Retinal pigment epithelial cell (primary cell): ENCODE data around the gene TMED8.

Source experiments
- DNase-seq: peaks from one replicate; pipeline ENCODE4 v3.0.0-alpha.2; 2010; ENCODE audit warnings: low read depth
- H3K4me3 ChIP-seq: 2 replicates; pipeline ENCODE4 v1.5.1; 2011; ENCODE audit warnings: mild to moderate bottlenecking, low read length, control low read depth, moderate library complexity
- CTCF ChIP-seq: conservative IDR thresholded peaks from 2 replicates; pipeline ENCODE4 v1.5.1; 2011; ENCODE audit warnings: low read depth, low read length, control low read depth, inconsistent platforms

The TMED8 gene

GRCh38 chr14:77335576-77335975 lies 41.3 kb downstream of the TMED8 start:
- TF ChIP-seq CTCF: no peak
- no peak overlapping the region for H3K4me3 ChIP-seq
- DNase-seq: no peak

GRCh38 chr14:77329872-77330271 lies 47.0 kb downstream of the TMED8 start:
- TF ChIP-seq CTCF: no peak
- no peak for DNase-seq
- H3K4me3 ChIP-seq: no peak overlapping the region

GRCh38 chr14:77327111-77327510 lies 49.8 kb downstream of the TMED8 start:
- no peak for TF ChIP-seq CTCF
- H3K4me3 ChIP-seq: no peak overlapping the region
- DNase-seq: no peak

- no peak for TF ChIP-seq CTCF
- H3K4me3 ChIP-seq: no peak overlapping the region
- no peak for DNase-seq
Observed at GRCh38 chr14:77325746-77326094, 51.2 kb downstream of the TMED8 start.

- DNase-seq: no peak
- no peak for TF ChIP-seq CTCF
- no peak overlapping the region for H3K4me3 ChIP-seq
Observed at GRCh38 chr14:77324816-77325745, 51.8 kb downstream of the TMED8 start.

- no peak for DNase-seq
- no peak for TF ChIP-seq CTCF
Observed at GRCh38 chr14:77324289-77324688, 52.6 kb downstream of the TMED8 start.

GRCh38 chr14:77323571-77323970 lies 53.3 kb downstream of the TMED8 start:
- H3K4me3 ChIP-seq: no peak overlapping the region
- DNase-seq: no peak
- no peak for TF ChIP-seq CTCF

More at GRCh38 chr14:77324289-77324688, 52.6 kb downstream of the TMED8 start:
- no peak overlapping the region for H3K4me3 ChIP-seq
